GM23248 (cell line): ENCODE data around the gene AGPAT2. TPM values are rescaled to one million over a fixed set of nuclear protein-coding genes. Genes with fewer than 3 reads are reported as not detected.

Source experiments
- DNase-seq: peaks from one replicate; pipeline ENCODE4 v3.0.0-alpha.2; 2015
- H2AFZ ChIP-seq: fragments of 200-600 bp; sonication (generic); 2 replicates; pipeline ENCODE4 v1.6.1; 2016; ENCODE audit warnings: antibody characterized with exemption
- H3F3A ChIP-seq: fragments of 200-600 bp; sonication (generic); 2 replicates; pipeline ENCODE4 v1.6.1; 2016; ENCODE audit warnings: mild to moderate bottlenecking, antibody characterized with exemption, mixed run types; ENCODE audit not compliant: insufficient read depth
- H3K27ac ChIP-seq: fragments of 200-600 bp; sonication (generic); 2 replicates; pipeline ENCODE4 v1.5.1; 2016; ENCODE audit warnings: mild to moderate bottlenecking
- H3K27me3 ChIP-seq: fragments of 200-600 bp; sonication (generic); replicated peaks from 2 replicates; pipeline ENCODE4 v1.6.1; 2016; ENCODE audit warnings: mild to moderate bottlenecking; ENCODE audit not compliant: insufficient read depth
- H3K36me3 ChIP-seq: fragments of 200-600 bp; sonication (generic); 2 replicates; pipeline ENCODE4 v1.6.1; 2016; ENCODE audit warnings: low read depth, mild to moderate bottlenecking
- H3K4me1 ChIP-seq: fragments of 200-600 bp; sonication (generic); 2 replicates; pipeline ENCODE4 v1.6.1; 2016; ENCODE audit warnings: mild to moderate bottlenecking; ENCODE audit not compliant: insufficient read depth
- H3K4me2 ChIP-seq: fragments of 200-600 bp; sonication (generic); one replicate; pipeline ENCODE4 v1.6.1; 2016; ENCODE audit warnings: mild to moderate bottlenecking; ENCODE audit not compliant: unreplicated experiment
- H3K4me3 ChIP-seq: fragments of 200-600 bp; sonication (generic); 2 replicates; pipeline ENCODE4 v1.5.1; 2016; ENCODE audit warnings: mild to moderate bottlenecking
- H3K79me2 ChIP-seq: fragments of 200-600 bp; sonication (generic); 2 replicates; pipeline ENCODE4 v1.6.1; 2016; ENCODE audit warnings: mild to moderate bottlenecking; ENCODE audit not compliant: insufficient read depth
- H3K9ac ChIP-seq: fragments of 200-600 bp; sonication (generic); 2 replicates; pipeline ENCODE4 v1.6.1; 2016; ENCODE audit warnings: mild to moderate bottlenecking
- H3K9me2 ChIP-seq: fragments of 200-600 bp; sonication (generic); 2 replicates; pipeline ENCODE4 v1.6.1; 2016; ENCODE audit warnings: mixed run types, mild to moderate bottlenecking, moderate library complexity; ENCODE audit not compliant: insufficient read depth
- H3K9me3 ChIP-seq: fragments of 200-600 bp; sonication (generic); one replicate; pipeline ENCODE4 v1.6.1; 2017; ENCODE audit warnings: low read depth
- H4K20me1 ChIP-seq: fragments of 200-600 bp; sonication (generic); 2 replicates; pipeline ENCODE4 v1.6.0; 2016; ENCODE audit not compliant: insufficient read depth
- EZH2 ChIP-seq: fragments of 200-600 bp; sonication (generic); IDR thresholded peaks from 2 replicates; pipeline ENCODE4 v1.6.1; 2018; ENCODE audit warnings: antibody characterized with exemption, mild to moderate bottlenecking; ENCODE audit not compliant: insufficient read depth, poor library complexity, severe bottlenecking
- EZH2phosphoT487 ChIP-seq: fragments of 200-600 bp; sonication (generic); IDR thresholded peaks from 2 replicates; pipeline ENCODE4 v1.6.1; 2018; ENCODE audit warnings: antibody characterized with exemption, moderate library complexity, mild to moderate bottlenecking, low read depth; ENCODE audit not compliant: insufficient read depth
- WGBS, 2 experiments: methylation state at CpG; one replicate each; pipeline ENCODE4 v1.1.6; 2015 to 2017; ENCODE audit warnings: low lambda C conversion rate in 2 of 2, low coverage in 1 of 2; ENCODE audit errors: missing lambda C conversion rate in 2 of 2; 5-methylcytosine and 5-hydroxymethylcytosine counted together
- in situ Hi-C: fragments of 300-500 bp; cut with MboI; formaldehyde crosslinking; loops from 2 replicates; pipeline ENCODE4 v1.15.0; 2020
- polyA plus RNA-seq: library from polyadenylated mRNA; unstranded; fragments of >200 nt; fragmentation: Nextera tagmentation; extraction: Ambion mirVana; gene quantifications from 2 replicates; pipeline ENCODE4 v1.2.1, GENCODE V29; 2016
- total RNA-seq: library from RNA; depleted of rRNA; stranded (reverse); fragments of >200 nt; shearing (Covaris generic); gene quantifications from 2 replicates; pipeline ENCODE4 v1.2.3, GENCODE V29; 2014

AGPAT2 gene
- total and polyA plus RNA-seq, 2 experiments from 2014 or later: 58.3 to 68.7 TPM

DNA sequence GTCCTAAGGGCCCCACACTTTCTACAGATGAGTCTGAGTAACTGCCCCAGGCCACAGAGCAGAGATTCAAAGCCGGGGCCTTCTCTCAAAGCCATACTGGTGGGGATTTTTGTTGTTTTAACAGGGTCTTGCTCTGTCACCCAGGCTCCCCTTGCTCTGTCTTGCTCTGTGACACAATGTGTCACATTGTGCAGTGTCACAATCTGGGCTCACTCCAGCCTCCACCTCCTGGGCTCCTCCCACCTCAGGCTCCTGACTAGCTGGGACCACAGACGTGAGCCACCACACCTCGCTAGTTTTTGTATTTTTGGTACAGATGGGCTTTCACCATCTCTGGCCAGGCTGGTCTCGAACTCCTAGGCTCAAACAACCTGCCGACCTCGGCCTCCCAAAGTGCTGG lies 8.6 kb downstream of the AGPAT2 start:
- no peaks in the 10 kb centered on the region for H3K27me3 ChIP-seq
- no peak overlapping the region for H3K27ac ChIP-seq
- H3K4me3 ChIP-seq: no peak overlapping the region
- no peaks in the 10 kb centered on the region for H3K4me1 ChIP-seq
- 79 to 82% methylated on average over 6 of the region's 6 CpGs for WGBS, 2 experiments
- no peak for TF ChIP-seq EZH2phosphoT487
- TF ChIP-seq EZH2: no peak
- H3K79me2 ChIP-seq: 0 out of 2 replicates have a peak, but pooled peaks cover 9% of the 10 kb centered on the region
- no peaks in the 10 kb centered on the region for H4K20me1 ChIP-seq
- DNase-seq: no peak
- no peak overlapping the region for H3K4me2 ChIP-seq
- no peaks in the 10 kb centered on the region for H3K9me2 ChIP-seq
- no peaks in the 10 kb centered on the region for H3F3A ChIP-seq
- H3K9me3 ChIP-seq: no peaks in the 10 kb centered on the region
- in situ Hi-C loops: no loop called here
- no peak overlapping the region for H3K9ac ChIP-seq
- H2AFZ ChIP-seq: no peak overlapping the region
- H3K36me3 ChIP-seq: no peaks in the 10 kb centered on the region

DNA sequence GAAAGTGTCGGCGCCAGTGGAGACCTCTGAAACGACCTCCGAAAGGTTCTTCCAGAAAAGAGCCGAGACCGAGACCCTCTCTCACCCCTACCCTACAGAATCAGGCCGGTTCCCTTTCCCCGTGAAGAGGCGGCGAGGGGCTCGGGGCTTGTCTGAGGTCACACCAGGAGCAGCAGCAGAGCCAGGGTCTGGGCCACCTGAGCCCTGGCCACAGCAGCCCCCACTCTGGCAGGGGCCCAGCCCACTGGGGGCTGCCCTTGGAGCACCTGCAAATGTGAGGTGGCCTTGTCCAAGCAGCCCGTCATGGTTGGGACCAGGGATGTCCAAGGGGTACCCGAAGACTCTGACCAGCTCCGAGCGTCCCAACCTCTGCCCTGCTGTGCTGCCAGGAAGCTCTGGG lies 9.2 kb downstream of the AGPAT2 start:
- H3K36me3 ChIP-seq: no peaks in the 10 kb centered on the region
- H3K4me3 ChIP-seq: no peak overlapping the region
- H2AFZ ChIP-seq: no peak overlapping the region
- H3K27me3 ChIP-seq: no peaks in the 10 kb centered on the region
- no peak for DNase-seq
- H3K9me2 ChIP-seq: no peaks in the 10 kb centered on the region
- WGBS, 2 experiments: 92 to 97% methylated on average over 15 of the region's 15 CpGs
- H4K20me1 ChIP-seq: no peaks in the 10 kb centered on the region
- no peak overlapping the region for H3K27ac ChIP-seq
- in situ Hi-C loops: no loop called here
- no peaks in the 10 kb centered on the region for H3K4me1 ChIP-seq
- H3K9me3 ChIP-seq: no peaks in the 10 kb centered on the region
- TF ChIP-seq EZH2 (no peak), EZH2phosphoT487 (no peak)
- H3K79me2 ChIP-seq: 0 out of 2 replicates have a peak, but pooled peaks cover 8% of the 10 kb centered on the region
- H3K9ac ChIP-seq: no peak overlapping the region
- no peak overlapping the region for H3K4me2 ChIP-seq
- no peaks in the 10 kb centered on the region for H3F3A ChIP-seq

DNA sequence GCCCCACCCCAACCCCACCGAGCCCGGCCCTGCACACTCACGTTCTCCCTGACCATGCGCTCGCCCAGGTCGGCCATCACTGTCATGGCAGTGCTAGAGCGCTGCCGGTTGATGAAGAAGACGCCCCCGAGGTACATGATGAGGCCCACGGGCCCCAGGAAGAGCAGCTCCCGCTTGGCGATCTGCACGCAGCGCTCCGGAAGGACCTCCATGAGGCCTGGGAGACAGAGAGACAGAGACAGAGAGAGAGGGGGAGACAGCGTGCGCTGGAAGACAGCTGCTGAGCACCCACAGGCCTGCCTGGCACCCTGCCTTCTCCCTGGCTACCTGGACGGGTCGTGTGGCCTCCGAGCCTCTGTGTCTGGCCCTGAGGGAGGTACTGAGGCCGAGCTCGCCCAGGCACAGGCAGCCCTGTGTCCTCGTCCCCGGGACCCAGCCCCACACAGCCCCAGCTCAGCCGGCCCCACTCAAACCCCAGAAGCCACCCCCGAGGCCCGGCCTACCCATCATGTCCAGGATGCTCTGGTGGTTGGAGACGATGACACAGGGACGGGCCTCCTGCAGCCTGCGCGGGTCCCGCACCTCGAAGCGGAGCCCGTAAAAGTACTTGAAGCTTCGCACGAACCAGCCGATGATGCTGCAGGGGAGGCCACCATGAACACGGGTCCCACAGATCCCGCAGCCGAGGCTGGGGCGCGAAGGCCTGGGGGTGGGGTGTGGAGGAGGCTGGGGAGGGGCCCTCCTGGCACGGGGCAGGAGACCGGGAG lies 10.2 kb downstream of the AGPAT2 start:
- Histone ChIP-seq H3K9me2 (no peaks in the 10 kb centered on the region), H3K4me1 (no peaks in the 10 kb centered on the region), H3K4me2 (no peak overlapping the region), H3F3A (no peaks in the 10 kb centered on the region), H3K27me3 (no peaks in the 10 kb centered on the region), H2AFZ (no peak overlapping the region), H3K36me3 (no peaks in the 10 kb centered on the region), H3K4me3 (no peak overlapping the region), H3K79me2 (0 out of 2 replicates have a peak, but pooled peaks cover 5% of the 10 kb centered on the region), H3K27ac (no peak overlapping the region), H3K9me3 (no peaks in the 10 kb centered on the region), H3K9ac (no peak overlapping the region), H4K20me1 (no peaks in the 10 kb centered on the region)
- in situ Hi-C loops: no loop called here
- 92 to 98% methylated on average over 16 to 46 of the region's 46 CpGs for WGBS, 2 experiments
- no peak for DNase-seq
- TF ChIP-seq EZH2phosphoT487: no peak

DNA sequence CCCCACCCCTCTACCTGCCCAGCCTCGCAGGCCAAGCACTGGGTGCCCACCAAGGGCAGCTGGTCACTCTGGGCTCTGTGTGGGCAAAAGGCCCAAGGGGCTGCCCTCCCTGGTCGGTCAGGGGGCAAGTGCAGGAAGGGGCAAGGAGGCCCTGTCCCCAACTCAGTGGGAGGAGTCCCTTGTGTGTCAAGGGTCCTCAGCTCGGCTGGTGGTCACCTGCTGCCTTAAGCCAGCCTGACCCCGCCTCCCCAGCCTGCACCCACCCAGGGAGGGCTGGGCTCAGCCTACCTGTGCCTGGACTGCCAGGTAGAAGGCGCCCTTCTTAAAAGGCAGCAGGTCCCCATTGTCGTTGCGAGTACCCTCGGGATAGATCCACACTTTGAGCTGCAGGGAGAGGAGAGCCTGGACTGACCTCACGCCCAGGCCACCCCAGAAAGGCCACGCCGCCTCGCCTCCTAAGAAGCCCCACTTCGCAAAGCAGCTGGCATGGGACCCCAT lies 10.9 kb downstream of the AGPAT2 start:
- H3K27me3 ChIP-seq: no peaks in the 10 kb centered on the region
- H3K9me3 ChIP-seq: no peaks in the 10 kb centered on the region
- no peak overlapping the region for H2AFZ ChIP-seq
- in situ Hi-C loops: no loop called here
- 95 to 96% methylated on average over 12 to 13 of the region's 13 CpGs for WGBS, 2 experiments
- no peak overlapping the region for H3K27ac ChIP-seq
- no peaks in the 10 kb centered on the region for H3K4me1 ChIP-seq
- H3K79me2 ChIP-seq: no peaks in the 10 kb centered on the region
- no peak overlapping the region for H3K9ac ChIP-seq
- DNase-seq: no peak
- H4K20me1 ChIP-seq: no peaks in the 10 kb centered on the region
- no peak overlapping the region for H3K4me2 ChIP-seq
- no peaks in the 10 kb centered on the region for H3F3A ChIP-seq
- no peaks in the 10 kb centered on the region for H3K9me2 ChIP-seq
- no peaks in the 10 kb centered on the region for H3K36me3 ChIP-seq
- TF ChIP-seq EZH2phosphoT487 (no peak), EZH2 (no peak)
- H3K4me3 ChIP-seq: no peak overlapping the region
